ENCODE measurements around the gene SH3BP5L. TPM values are rescaled to one million over a fixed set of nuclear protein-coding genes. Genes with fewer than 3 reads are reported as not detected.

SH3BP5L gene
- total RNA-seq, 4 donors from 2014 or later, result 15.7 to 26.4 (median 22.8) TPM

DNA sequence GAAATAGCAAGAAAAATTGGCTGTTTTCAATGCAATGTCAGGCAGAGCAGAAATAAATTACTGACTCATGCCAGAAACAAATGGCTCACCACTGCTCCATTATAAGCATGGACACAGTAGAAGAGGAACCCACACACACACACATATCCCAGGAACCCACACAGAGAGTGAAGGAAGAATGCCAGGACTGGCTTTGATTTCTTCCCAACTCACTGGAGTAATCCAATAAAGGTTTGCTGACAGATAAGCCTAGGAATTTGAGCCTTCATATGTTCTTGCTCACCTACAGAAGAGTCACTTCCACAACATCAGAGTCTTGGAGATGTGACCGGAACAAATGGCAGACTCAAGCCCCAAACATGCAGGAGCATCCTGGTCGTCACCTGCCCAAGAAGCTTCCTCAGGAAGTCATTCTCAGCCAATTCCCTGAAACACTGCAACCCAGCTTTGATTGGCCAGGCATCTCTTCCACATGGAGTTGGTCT is 2.2 kb downstream of the SH3BP5L start:
- in situ Hi-C loops (cut with MboI; ENCODE audit: low sequenced_read_pairs in 4 of 4) (no loop called here), intact Hi-C loops (cut with DNase I; ENCODE audit: low total_unique reads) (no loop called here)
- ATAC-seq (no peak), DNase-seq (no peak)
- H3K27me3 ChIP-seq, result no peaks in the 10 kb centered on the region
- TF ChIP-seq POLR2A (IDR thresholded peaks at IDR 0.05), result no peak
- TF ChIP-seq, protein P1, sequence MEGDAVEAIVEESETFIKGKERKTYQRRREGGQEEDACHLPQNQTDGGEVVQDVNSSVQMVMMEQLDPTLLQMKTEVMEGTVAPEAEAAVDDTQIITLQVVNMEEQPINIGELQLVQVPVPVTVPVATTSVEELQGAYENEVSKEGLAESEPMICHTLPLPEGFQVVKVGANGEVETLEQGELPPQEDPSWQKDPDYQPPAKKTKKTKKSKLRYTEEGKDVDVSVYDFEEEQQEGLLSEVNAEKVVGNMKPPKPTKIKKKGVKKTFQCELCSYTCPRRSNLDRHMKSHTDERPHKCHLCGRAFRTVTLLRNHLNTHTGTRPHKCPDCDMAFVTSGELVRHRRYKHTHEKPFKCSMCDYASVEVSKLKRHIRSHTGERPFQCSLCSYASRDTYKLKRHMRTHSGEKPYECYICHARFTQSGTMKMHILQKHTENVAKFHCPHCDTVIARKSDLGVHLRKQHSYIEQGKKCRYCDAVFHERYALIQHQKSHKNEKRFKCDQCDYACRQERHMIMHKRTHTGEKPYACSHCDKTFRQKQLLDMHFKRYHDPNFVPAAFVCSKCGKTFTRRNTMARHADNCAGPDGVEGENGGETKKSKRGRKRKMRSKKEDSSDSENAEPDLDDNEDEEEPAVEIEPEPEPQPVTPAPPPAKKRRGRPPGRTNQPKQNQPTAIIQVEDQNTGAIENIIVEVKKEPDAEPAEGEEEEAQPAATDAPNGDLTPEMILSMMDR (IDR thresholded peaks at IDR 0.05 in 4 of 5, conservative IDR thresholded peaks at IDR 0.05 in 1 of 5), result no peak
- no peaks in the 10 kb centered on the region for H3K9me3 ChIP-seq
- peak overlapping the region in 2 of 4 donors; percentile 5 to 94 for H3K4me3 ChIP-seq
- H3K27ac ChIP-seq, result peak overlapping the region; percentile 55 to 99 (median 80)
- peaks cover 0 to 4% of the 10 kb centered on the region in 2 donors for H3K36me3 ChIP-seq
- H3K4me1 ChIP-seq, result peaks cover 57 to 66% of the 10 kb centered on the region in 2 donors

DNA sequence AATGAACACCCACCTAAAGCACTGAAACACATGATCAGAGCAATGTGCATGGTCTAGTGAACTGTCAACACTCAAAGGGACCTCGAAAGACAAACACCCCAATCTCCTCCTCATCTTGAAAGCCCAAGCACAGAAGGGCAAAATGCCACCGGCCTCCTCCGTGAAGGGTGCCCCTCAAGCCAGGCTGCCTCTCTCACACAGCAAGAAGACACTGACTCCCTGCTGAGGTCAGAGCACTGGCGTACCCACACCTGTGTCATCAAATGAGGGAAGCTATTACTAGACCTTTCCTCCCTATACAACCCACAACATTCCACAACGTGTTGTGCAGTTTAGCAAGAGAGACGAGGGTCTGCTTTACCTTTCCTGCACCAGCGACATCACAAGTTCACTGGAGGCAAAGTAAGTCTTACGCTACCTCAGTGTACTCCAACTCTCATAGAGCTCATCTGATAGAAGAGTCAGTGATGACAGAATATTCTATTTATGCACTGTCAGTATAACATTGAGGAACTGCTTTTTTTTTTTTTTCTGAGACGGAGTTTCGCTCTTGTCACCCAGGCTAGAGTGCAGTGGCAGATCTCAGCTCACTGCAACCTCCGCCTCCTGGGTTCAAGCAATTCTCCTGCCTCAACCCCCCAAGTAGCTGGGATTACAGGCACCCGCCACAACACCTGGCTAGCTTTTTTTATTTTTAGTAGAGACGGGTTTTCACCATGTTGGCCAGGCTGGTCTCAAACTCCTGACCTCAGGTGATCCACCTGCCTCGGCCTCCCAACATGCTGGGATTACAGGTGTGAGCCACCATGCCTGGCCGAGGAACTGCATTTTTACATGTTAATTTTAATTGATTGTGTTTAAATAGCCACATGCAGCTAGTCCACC is 3.3 kb downstream of the SH3BP5L start:
- no peaks in the 10 kb centered on the region for H3K9me3 ChIP-seq
- in situ Hi-C loops (cut with MboI; ENCODE audit: low sequenced_read_pairs in 4 of 4) (no loop called here), intact Hi-C loops (cut with DNase I; ENCODE audit: low total_unique reads) (no loop called here)
- H3K36me3 ChIP-seq, result peaks cover 0 to 4% of the 10 kb centered on the region in 2 donors
- ATAC-seq (peak in 1 of 2 donors; percentile 13), DNase-seq (no peak)
- peak overlapping the region; percentile 57 to 99 (median 80) for H3K27ac ChIP-seq
- peaks cover 57 to 64% of the 10 kb centered on the region in 2 donors for H3K4me1 ChIP-seq
- no peak for TF ChIP-seq POLR2A (IDR thresholded peaks at IDR 0.05)
- TF ChIP-seq, protein P1 (IDR thresholded peaks at IDR 0.05 in 4 of 5, conservative IDR thresholded peaks at IDR 0.05 in 1 of 5), result no peak
- peak overlapping the region in 2 of 4 donors; percentile 5 to 19 for H3K4me3 ChIP-seq
- H3K27me3 ChIP-seq, result no peaks in the 10 kb centered on the region

DNA sequence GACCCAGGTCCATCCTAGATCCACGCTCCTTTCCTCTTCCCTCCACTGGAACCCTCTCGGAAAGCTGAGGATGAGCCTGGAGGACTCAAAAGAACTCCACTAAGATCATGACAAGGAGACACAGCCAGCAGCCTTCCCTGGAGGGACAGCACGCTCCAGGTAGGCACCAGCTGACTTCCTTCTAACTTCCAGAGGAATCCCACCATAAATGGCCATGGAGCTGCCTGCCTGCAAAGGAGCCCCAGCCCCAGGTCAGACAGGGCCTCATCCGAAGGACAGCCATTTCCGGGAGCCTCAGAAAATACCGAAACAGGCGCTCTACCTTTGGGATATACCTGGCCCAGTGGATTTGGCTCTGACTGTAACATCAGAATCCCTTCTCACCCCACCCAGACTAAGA is 4.1 kb downstream of the SH3BP5L start:
- no peak for TF ChIP-seq POLR2A (IDR thresholded peaks at IDR 0.05)
- TF ChIP-seq, protein P1 (IDR thresholded peaks at IDR 0.05 in 4 of 5, conservative IDR thresholded peaks at IDR 0.05 in 1 of 5), result no peak
- Histone ChIP-seq H3K4me1 (peaks cover 49 to 56% of the 10 kb centered on the region in 2 donors), H3K9me3 (no peaks in the 10 kb centered on the region), H3K4me3 (no peak overlapping the region), H3K27me3 (no peaks in the 10 kb centered on the region), H3K36me3 (peaks cover 0 to 10% of the 10 kb centered on the region in 2 donors), H3K27ac (peak overlapping the region; percentile 57 to 99 (median 80))
- DNase-seq, result no peak
- ATAC-seq, result no peak
- intact Hi-C loops (cut with DNase I; ENCODE audit: low total_unique reads) (no loop called here), in situ Hi-C loops (cut with MboI; ENCODE audit: low sequenced_read_pairs in 4 of 4) (no loop called here)

DNA sequence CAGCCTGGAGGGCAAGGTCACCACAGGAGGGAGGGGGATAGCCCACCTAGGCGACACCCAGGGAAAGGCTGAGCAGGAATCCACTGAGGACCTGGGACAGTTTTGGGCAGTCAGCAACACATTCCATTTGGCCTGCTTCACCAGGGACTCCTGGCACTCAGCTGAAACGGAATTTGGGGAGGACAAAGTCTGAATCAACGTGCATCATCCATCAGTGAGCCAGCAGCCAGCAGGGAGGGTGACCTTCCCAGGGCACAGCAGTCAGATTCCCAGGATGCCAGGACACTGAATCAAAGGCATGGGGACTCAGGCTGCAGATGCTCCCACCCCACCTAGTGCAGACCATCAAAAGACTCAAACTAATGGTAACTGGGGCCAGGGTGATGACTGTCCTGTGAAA is 4.6 kb downstream of the SH3BP5L start:
- ATAC-seq (no peak), DNase-seq (no peak)
- in situ Hi-C loops (cut with MboI; ENCODE audit: low sequenced_read_pairs in 4 of 4), result no loop called here
- no peaks in the 10 kb centered on the region for H3K27me3 ChIP-seq
- intact Hi-C loops (cut with DNase I; ENCODE audit: low total_unique reads), result no loop called here
- TF ChIP-seq, protein P1 (IDR thresholded peaks at IDR 0.05 in 4 of 5, conservative IDR thresholded peaks at IDR 0.05 in 1 of 5), result no peak
- no peak for TF ChIP-seq POLR2A (IDR thresholded peaks at IDR 0.05)
- peaks cover 0 to 14% of the 10 kb centered on the region in 2 donors for H3K36me3 ChIP-seq
- H3K4me1 ChIP-seq, result peaks cover 48 to 56% of the 10 kb centered on the region in 2 donors
- H3K27ac ChIP-seq, result peak overlapping the region in 1 of 4 donors; percentile 99
- H3K4me3 ChIP-seq, result no peak overlapping the region
- H3K9me3 ChIP-seq, result no peaks in the 10 kb centered on the region

Data from gastrocnemius medialis (tissue), 4 donors.